ENCODE results near the gene BCR.
"Not testable (repeated sequence)": the region's sequence is repeated elsewhere in the genome, so short reads cannot be mapped to it uniquely, and the experiment has no call there.

The BCR gene

DNA sequence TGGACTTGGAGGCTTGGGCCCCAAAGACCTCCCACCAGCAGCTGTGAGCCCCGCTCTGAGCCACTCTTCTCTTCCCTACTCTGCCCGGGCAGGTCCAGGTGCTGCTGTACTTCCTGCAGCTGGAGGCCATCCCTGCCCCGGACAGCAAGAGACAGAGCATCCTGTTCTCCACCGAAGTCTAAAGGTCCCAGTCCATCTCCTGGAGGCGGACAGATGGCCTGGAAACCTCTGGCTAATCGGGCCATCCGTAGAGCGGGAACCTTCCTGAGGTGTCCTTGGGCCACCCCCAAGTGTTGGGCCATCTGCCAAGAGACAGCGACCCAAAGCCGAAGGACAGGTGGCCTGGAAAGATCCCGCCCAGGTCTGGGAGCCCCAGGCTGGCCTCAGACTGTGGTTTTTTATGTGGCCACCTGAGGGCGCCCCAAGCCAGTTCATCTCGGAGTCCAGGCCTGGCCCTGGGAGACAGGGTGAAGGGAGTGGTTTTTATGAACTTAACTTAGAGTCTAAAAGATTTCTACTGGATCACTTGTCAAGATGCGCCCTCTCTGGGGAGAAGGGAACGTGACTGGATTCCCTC, 135.1 kb downstream of the BCR start:
- Histone ChIP-seq H4K20me1 (peaks cover 18% of the 10 kb centered on the region; the same call in 1 of the 2 replicates), H3K4me1 (peaks cover 10% of the 10 kb centered on the region; the same call in 1 of the 2 replicates), H3K9ac (no peak overlapping the region), H3K4me3 (no peak overlapping the region), H3K4me2 (no peak overlapping the region; the same call in 1 of the 2 replicates), H3K36me3 (peaks cover 44% of the 10 kb centered on the region), H3K9me3 (no peaks in the 10 kb centered on the region), H3K27ac (no peak overlapping the region), H3K27me3 (no peaks in the 10 kb centered on the region)
- no peak for TF ChIP-seq Cebpa-rat (IDR thresholded peaks at IDR 0.05)

DNA sequence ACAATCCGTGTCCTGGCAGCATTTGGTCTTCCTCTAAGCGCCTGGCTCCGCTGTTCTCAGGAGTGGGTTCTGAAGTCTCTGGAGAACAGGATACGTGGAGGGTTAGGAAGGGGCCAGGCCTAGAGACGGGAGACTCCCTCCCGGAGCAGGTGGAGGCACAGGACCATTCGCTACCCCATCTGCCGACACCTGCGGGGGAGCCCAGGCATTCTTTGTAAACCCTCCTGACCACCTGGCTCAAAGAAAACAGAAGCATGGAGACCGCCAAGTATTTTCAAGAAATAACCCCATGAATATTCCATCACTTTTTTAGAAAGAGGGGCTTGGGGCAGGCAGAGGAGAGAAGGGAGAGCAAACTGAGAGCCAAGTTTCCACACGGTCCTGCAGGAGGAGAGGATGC, 136.3 kb downstream of the BCR start:
- not testable (repeated sequence) for H3K27ac ChIP-seq, H3K27me3 ChIP-seq, H3K9ac ChIP-seq, H3K4me2 ChIP-seq, H3K9me3 ChIP-seq, H3K4me1 ChIP-seq, H3K4me3 ChIP-seq
- Histone ChIP-seq H3K36me3 (peaks cover 42% of the 10 kb centered on the region), H4K20me1 (peaks cover 18% of the 10 kb centered on the region; the same call in 1 of the 2 replicates)

DNA sequence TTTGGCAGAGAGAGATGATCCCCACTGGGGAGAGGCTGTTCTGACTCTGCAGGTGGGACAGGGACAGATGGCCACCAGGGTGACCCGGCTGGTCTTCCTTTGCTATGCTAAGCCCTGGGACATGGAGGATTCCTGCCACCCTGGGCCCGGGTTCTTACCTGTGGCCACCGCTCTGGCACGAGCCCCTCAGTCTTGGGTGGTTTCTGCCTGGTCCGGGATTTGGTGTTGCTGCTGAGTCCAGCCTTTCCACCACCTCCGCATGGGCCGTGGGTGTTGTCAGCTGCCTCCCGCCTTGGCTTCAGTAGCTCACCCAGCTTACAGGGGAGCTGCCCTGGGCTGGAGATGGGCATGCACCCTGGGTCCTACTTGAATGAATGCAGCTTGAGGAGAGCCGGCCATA, 138.0 kb downstream of the BCR start:
- not testable (repeated sequence) for H3K4me1 ChIP-seq, H3K4me3 ChIP-seq, H3K9me3 ChIP-seq, H3K9ac ChIP-seq, H3K4me2 ChIP-seq, H3K27me3 ChIP-seq, H3K27ac ChIP-seq
- peaks cover 12% of the 10 kb centered on the region; the same call in 1 of the 2 replicates for H4K20me1 ChIP-seq
- H3K36me3 ChIP-seq: peaks cover 27% of the 10 kb centered on the region

DNA sequence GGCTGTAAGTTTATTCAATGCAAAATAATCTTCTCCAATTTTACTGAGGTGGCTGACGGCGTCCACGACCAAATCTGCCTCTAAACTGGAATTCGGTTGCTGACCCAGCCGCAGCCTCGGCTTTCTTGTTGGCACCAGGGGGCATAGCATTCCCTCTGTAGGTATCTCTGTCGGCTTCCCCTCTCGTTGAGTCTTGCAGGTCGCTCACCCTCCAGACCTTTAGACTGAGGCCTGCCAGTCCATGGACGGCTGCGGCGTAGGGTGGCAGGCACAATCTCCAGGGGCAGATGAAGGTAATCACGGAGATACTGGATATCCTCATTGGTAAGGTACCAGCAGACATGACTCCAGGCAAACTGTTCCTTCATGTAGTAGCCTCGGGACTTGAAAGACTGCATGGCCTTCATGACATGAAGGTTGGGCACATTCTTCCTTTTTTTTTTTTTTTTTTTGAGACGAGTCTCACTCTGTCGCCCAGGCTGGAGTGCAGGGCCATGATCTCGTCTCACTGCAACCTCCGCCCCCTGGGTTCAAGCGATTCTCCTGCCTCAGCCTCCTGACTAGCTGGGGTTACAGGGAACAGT, 142.3 kb downstream of the BCR start:
- not testable (repeated sequence) for H3K4me1 ChIP-seq, H3K9ac ChIP-seq, H3K4me3 ChIP-seq, H3K27me3 ChIP-seq, H3K9me3 ChIP-seq, H3K4me2 ChIP-seq, H4K20me1 ChIP-seq, H3K27ac ChIP-seq, H3K36me3 ChIP-seq

DNA sequence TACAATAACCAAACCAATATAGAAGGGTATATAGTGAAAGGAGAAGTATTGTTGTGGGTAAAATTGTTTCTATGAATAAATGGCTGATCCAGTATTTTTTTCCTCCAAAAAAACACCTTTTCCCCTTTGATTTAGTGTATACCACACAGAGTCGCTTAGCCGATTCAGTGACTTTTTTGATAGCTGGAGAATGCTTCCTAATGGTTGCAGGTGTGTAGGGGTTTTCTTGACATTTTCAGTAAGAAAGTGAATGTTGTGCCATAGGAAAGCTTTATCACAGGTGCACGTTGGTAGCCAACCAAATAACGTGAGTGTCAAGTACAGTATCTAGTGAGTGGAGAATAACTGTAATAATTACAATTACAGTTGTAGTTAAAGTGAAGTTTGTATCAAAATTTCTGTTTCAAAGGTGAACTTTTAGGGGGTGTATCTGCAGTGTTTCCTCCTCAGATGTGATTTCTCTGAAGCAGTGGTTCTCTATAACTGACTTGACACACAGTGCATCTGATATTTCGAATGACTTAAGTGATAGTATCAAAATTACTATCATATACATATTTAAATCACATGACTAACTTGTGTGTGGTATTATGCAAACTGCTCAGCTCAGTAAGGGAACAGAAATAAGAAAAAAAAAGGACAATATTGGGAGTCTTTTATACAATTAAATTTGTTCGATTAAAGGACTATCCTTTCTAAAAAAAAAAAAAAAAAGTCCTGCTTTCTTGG, 143.8 kb downstream of the BCR start:
- H3K9me3 ChIP-seq, H4K20me1 ChIP-seq, H3K9ac ChIP-seq, H3K4me3 ChIP-seq, H3K27ac ChIP-seq, H3K36me3 ChIP-seq, H3K27me3 ChIP-seq, H3K4me1 ChIP-seq, H3K4me2 ChIP-seq: not testable (repeated sequence)

DNA sequence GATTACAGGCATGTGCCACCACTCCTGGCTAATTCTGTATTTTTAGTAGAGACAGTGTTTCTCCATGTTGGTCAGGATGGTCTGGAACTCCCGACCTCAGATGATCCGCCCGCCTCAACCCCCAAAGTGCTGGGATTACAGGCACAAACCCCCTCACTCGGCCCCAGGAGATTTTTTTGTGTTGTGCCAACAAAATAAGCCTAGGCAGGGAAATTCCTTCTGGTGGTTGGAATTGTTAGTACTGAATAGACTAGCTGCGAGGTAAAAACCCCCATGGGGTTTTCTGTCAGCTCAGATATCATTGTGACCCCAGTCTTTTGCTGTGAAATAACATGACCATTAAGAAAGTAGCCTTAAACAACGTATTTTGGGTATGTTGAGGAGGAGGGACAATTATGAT, 144.9 kb downstream of the BCR start:
- no peaks in the 10 kb centered on the region for H4K20me1 ChIP-seq
- TF ChIP-seq Cebpa-rat (IDR thresholded peaks at IDR 0.05): no peak
- no peaks in the 10 kb centered on the region for H3K27me3 ChIP-seq
- no peaks in the 10 kb centered on the region for H3K4me1 ChIP-seq
- H3K36me3 ChIP-seq: no peaks in the 10 kb centered on the region
- H3K9ac ChIP-seq: no peak overlapping the region
- H3K27ac ChIP-seq: no peak overlapping the region
- no peak overlapping the region for H3K4me2 ChIP-seq
- no peaks in the 10 kb centered on the region for H3K9me3 ChIP-seq
- no peak overlapping the region for H3K4me3 ChIP-seq

DNA sequence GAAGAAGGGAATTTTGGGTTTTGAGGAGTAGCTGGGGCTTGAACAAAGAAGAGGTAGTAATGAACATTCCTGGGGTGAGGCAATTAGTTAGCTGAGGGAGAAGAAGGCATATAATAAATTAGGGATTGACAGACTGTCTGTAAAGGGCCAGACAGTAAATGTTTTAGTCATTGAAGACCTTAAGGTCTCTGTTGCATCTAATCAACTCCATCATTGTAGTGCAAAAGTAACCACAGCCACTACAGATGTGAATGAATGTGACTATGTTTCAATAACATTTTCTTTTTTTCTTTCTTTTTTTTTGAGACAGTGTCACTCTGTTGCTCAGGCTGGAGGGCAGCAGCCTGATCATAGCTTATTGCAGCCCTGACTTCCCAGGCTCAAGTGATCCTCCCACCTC, 153.5 kb downstream of the BCR start:
- H3K9me3 ChIP-seq, H3K4me1 ChIP-seq, H3K27ac ChIP-seq, H3K4me3 ChIP-seq, H3K27me3 ChIP-seq, H3K36me3 ChIP-seq, H3K9ac ChIP-seq, H3K4me2 ChIP-seq, H4K20me1 ChIP-seq: not testable (repeated sequence)

DNA sequence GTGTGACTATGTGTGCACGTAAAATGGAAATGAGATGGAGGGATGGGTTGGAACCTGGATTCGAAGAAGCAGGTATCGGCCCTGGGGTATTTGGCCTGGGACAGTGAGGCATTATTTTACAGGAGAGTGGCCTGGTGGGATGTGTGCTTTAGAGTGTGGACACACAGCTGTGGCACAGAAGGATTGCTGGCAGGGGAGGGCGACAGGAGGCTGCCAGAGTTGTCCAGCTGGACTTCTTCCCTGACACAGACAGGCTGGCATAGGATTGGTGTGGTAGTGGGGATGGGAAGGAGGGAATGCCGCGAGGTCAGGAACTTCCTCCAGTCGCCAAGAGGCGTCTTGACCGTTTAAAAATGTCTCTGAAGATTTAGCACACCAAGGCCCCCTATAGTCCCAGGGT, 157.4 kb downstream of the BCR start:
- not testable (repeated sequence) for H3K36me3 ChIP-seq, H3K9me3 ChIP-seq, H3K27me3 ChIP-seq, H4K20me1 ChIP-seq, H3K27ac ChIP-seq, H3K9ac ChIP-seq, H3K4me2 ChIP-seq, H3K4me1 ChIP-seq, H3K4me3 ChIP-seq

DNA sequence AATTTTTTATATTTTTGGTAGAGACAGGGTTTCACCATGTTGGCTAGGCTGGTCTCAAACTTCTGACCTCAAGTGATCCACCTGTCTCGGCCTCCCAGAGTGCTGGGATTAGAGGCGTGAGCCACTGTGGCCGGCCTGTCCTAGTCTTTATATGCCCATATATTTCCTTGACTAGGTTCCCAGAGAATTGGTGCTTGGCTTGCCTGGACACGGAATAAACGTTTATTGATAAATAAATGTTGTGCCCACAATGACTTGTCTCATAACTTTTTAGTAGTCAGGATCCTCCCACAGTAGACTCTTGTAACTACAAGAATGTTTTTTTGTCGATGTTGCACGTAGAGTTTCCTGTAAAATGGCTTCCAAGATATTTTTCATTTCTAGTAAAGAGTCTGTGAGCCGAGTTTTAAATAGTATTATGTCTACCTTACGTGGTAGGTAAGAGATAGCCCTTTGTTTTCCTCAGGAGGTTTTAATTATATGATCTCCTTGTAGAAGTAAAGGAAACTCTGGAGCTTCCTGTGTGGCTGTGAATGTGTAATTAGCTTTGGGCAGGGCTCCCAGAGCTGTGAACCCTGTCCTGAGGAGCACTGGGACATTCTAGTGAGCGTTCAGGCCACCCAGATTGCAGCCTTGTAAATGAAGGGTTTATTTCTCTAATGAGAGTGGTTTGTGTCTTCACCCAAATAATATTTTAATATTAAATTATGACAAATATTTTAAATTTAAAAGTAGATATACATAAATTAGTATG, 161.8 kb downstream of the BCR start:
- H3K9me3 ChIP-seq, H3K27me3 ChIP-seq, H3K4me3 ChIP-seq, H3K9ac ChIP-seq, H3K4me2 ChIP-seq, H4K20me1 ChIP-seq, H3K27ac ChIP-seq, H3K4me1 ChIP-seq, H3K36me3 ChIP-seq: not testable (repeated sequence)

DNA sequence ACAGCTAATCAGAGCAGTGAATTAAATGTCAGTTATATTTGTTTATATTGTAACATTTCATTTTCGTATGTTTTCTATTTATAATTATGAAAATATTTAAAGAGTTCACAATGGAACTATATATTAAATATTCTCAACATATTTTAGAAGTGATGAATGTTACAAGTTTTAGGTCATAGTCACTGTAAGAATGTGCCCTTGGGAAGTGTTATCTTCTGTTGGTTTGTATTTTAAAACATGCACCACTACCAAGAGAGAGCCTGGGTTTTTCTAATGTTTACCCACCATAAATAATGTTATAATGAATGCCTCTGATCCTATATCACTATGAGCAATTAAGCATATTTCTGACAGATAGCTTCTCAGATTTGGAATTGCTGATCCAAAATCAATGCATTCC, 171.0 kb downstream of the BCR start:
- no peak overlapping the region for H3K4me2 ChIP-seq
- no peak for TF ChIP-seq Cebpa-rat (IDR thresholded peaks at IDR 0.05)
- no peak overlapping the region for H3K9ac ChIP-seq
- H3K27me3 ChIP-seq: no peaks in the 10 kb centered on the region
- H3K9me3 ChIP-seq: no peaks in the 10 kb centered on the region
- no peaks in the 10 kb centered on the region for H3K36me3 ChIP-seq
- no peaks in the 10 kb centered on the region for H3K4me1 ChIP-seq
- no peaks in the 10 kb centered on the region for H4K20me1 ChIP-seq
- no peak overlapping the region for H3K27ac ChIP-seq
- H3K4me3 ChIP-seq: no peak overlapping the region
